Nephron progenitor cell (in vitro differentiated cells): ENCODE results near the gene MRGPRG.

ENCODE experiments used
- DNase-seq: peaks from one replicate; pipeline ENCODE4 v3.0.0; 2021
- H3K27ac Mint-ChIP-seq: 2 replicates; pipeline ENCODE4 v1.8.0; 2021; ENCODE audit warnings: mild to moderate bottlenecking, moderate library complexity, mixed read lengths
- H3K27me3 Mint-ChIP-seq: 2 replicates; pipeline ENCODE4 v1.8.0; 2021; ENCODE audit warnings: mild to moderate bottlenecking, low read depth, mixed read lengths; ENCODE audit not compliant: poor library complexity
- H3K36me3 Mint-ChIP-seq: 2 replicates; pipeline ENCODE4 v1.8.0; 2021; ENCODE audit warnings: low read depth, mixed read lengths
- H3K4me1 Mint-ChIP-seq: 2 replicates; pipeline ENCODE4 v1.8.0; 2021; ENCODE audit warnings: mixed read lengths
- H3K4me3 Mint-ChIP-seq: 2 replicates; pipeline ENCODE4 v1.8.0; 2021; ENCODE audit warnings: mild to moderate bottlenecking, moderate library complexity, mixed read lengths
- H3K9me3 Mint-ChIP-seq: 2 replicates; pipeline ENCODE4 v1.8.0; 2021; ENCODE audit warnings: mild to moderate bottlenecking, moderate library complexity, mixed read lengths
- CTCF ChIP-seq: fragments of 200-600 bp; sonication (generic); IDR thresholded peaks from 2 replicates; pipeline ENCODE4 v1.5.0; 2021; ENCODE audit warnings: antibody characterized with exemption

MRGPRG gene

GRCh38 chr11:3208272-3208671 is 10.3 kb downstream of the MRGPRG start:
- H3K27ac Mint-ChIP-seq, result no peak overlapping the region
- H3K27me3 Mint-ChIP-seq, result peaks cover 28% of the 10 kb centered on the region
- no peak for TF ChIP-seq CTCF
- no peak overlapping the region for H3K4me3 Mint-ChIP-seq
- peaks cover 14% of the 10 kb centered on the region for H3K9me3 Mint-ChIP-seq
- DNase-seq, result no peak
- H3K36me3 Mint-ChIP-seq, result no peaks in the 10 kb centered on the region
- peaks cover 20% of the 10 kb centered on the region for H3K4me1 Mint-ChIP-seq

DNA sequence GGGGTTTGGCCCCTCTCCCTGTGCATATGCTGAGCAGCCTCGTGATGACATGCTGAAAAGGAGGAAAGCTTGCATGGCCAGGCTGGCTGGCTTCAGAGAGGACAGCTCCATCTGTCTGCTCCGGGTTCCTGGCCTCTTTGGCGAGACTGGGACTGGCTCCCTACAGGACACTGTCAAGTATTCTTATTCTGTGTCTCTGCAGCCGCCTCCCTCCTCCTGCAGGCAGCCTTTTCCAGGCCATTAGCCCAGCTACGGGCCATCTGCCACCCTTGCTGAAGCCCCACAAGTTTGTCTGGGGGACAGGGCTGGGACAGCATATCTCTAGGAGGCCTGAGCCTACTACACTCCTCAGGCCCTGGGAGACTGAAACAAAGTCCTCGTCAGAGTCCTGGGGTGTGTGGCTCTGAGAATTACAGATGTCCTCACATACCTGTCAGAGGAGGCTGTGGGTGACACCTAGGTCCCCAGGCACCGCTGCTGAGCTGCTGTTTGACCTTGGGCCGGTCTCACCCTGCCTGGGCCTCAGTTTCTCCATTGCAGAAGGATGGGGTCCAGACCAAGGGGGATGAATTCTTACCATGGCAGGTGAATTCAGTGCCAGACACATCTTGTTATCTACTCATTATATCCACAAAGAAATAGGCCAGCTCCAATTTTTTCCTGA is 11.0 kb downstream of the MRGPRG start:
- H3K36me3 Mint-ChIP-seq, result no peaks in the 10 kb centered on the region
- peaks cover 21% of the 10 kb centered on the region for H3K4me1 Mint-ChIP-seq
- peaks cover 14% of the 10 kb centered on the region for H3K9me3 Mint-ChIP-seq
- TF ChIP-seq CTCF, result no peak
- DNase-seq, result no peak
- no peak overlapping the region for H3K4me3 Mint-ChIP-seq
- H3K27ac Mint-ChIP-seq, result no peak overlapping the region
- H3K27me3 Mint-ChIP-seq, result peaks cover 34% of the 10 kb centered on the region

DNA sequence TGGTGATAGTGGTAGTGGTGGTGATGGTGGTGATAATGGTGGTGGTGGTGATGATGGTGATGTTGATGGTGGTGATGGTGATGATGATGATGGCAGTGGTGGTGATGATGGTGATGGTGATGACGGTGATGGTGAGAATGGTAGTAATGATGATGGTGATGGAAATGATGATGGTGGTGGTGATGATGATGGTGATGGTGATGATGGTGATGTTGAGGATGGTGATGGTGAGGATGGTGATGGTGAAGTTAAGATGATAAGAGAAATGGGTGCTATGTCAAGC is 11.8 kb downstream of the MRGPRG start:
- DNase-seq, result no peak
- H3K9me3 Mint-ChIP-seq, result peaks cover 12% of the 10 kb centered on the region
- TF ChIP-seq CTCF, result no peak
- peaks cover 25% of the 10 kb centered on the region for H3K4me1 Mint-ChIP-seq
- H3K36me3 Mint-ChIP-seq, result no peaks in the 10 kb centered on the region
- peaks cover 38% of the 10 kb centered on the region for H3K27me3 Mint-ChIP-seq
- no peak overlapping the region for H3K4me3 Mint-ChIP-seq
- H3K27ac Mint-ChIP-seq, result no peak overlapping the region

- peaks cover 7% of the 10 kb centered on the region for H3K9me3 Mint-ChIP-seq
- H3K36me3 Mint-ChIP-seq, result no peaks in the 10 kb centered on the region
- peaks cover 25% of the 10 kb centered on the region for H3K4me1 Mint-ChIP-seq
- H3K27ac Mint-ChIP-seq, result no peak overlapping the region
- TF ChIP-seq CTCF, result no peak
- no peak overlapping the region for H3K4me3 Mint-ChIP-seq
- H3K27me3 Mint-ChIP-seq, result peaks cover 38% of the 10 kb centered on the region
- no peak for DNase-seq
These were observed 12.3 kb downstream of the MRGPRG start for GRCh38 chr11:3206156-3206921.

DNA sequence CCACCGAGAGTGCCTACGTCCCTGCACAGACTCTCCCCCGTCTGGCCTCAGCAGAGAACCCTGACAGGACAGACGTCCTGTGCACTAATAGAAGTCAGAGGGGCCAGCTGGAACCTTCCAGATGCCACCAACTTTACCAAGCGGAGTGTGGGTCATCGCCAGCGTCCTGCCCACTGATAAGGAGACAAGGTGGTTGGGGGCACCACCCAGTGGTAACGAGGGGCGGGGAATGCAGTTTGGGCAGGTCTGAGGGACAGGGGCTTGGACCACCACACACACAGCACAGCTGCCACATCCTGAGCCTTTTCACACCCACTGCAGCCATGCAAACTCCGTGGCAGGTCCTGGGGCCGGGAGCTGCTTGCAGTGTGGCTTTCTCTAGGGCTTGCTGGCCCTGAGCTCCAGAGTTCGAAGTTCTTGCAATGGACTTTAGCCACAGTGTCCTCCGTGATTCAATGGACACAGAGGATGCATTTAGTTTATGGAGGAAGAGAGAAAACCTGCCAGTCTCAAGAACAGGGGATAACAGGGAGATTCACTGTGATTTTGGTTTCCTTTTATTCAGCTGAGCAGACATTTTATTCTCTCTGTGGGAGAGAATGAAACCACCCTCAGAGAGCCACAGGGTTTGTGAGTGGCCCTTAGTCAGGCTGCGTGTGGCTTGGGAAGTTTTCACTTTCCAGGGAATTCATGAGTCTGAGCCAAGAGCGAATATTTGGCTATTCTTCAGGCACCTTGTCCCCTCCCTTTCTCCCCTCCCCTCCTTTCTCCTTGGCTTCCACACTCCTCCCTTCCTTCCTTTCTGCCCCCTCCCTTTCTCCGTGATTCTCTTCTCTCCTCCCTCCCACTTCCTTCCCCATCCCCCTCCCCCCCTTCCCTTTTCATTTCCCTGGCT is 13.1 kb downstream of the MRGPRG start:
- Mint-ChIP-seq H3K36me3 (no peaks in the 10 kb centered on the region), H3K27ac (no peak overlapping the region), H3K4me3 (no peak overlapping the region), H3K9me3 (no peaks in the 10 kb centered on the region), H3K27me3 (peaks cover 45% of the 10 kb centered on the region), H3K4me1 (peaks cover 25% of the 10 kb centered on the region)
- no peak for TF ChIP-seq CTCF
- no peak for DNase-seq
